Tongue (tissue), 2 donors: ENCODE data around the gene GPR108. TPM values are rescaled to one million over a fixed set of nuclear protein-coding genes. Genes with fewer than 3 reads are reported as not detected.
"Not testable (repeated sequence)": the region's sequence is repeated elsewhere in the genome, so short reads cannot be mapped to it uniquely, and the experiment has no call there.

ENCODE experiments used
- DNase-seq: peaks from one replicate; pipeline ENCODE4 v3.0.0-alpha.2; 2015
- total RNA-seq: library from RNA; depleted of rRNA; stranded (reverse); fragments of >200 nt; gene quantifications from one replicate; pipeline ENCODE4 v1.2.3, GENCODE V29; 2014

GPR108 gene
- 35.2 TPM for total RNA-seq

- peak; percentile 100 for DNase-seq
Observed at GRCh38 chr19:6737284-6737872, at the start of gene GPR108. TSS of gene GPR108 (minus strand) at chr19:6737580. CDS start at chr19:6737576, 4 bp downstream.

DNA sequence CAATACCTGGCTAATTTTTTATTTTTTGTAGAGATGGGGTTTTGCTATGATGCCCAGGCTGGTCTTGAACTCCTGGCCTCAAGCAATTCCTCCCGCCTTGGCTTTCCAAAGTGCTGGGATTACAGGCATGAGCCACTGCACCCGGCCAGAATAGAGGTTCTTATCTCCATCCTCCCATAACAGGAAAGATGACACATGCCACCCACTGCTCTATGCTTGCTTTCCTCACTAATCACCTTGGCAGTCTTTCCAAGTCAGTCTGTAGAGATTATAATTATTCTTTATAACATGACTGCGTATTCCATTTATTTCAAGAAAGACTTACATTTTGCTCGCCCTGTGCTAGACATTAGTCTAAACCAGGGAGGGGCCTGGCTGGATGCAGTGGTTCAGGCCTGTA is 41.8 kb upstream of the GPR108 start:
- no peak for DNase-seq

DNA sequence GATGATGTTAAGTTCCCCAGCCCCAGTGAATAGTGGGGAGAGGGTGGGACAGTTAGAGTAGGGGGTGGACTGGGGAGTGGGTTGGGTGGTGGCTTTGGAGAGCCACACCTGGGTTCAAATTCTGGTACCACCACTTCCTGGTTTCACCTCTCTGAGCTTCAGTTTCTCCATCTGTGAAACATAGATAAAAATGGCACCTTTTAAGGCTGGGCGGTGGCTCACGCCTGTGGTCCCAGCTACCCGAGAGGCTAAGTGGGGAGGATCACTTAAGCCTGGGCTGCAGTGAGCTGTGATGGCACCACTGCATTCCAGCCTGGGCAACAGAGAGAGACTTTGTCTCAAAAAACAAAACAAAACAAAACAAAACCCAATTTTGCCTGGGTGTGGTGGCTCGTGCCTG is 41.0 kb upstream of the GPR108 start:
- DNase-seq: no peak

DNA sequence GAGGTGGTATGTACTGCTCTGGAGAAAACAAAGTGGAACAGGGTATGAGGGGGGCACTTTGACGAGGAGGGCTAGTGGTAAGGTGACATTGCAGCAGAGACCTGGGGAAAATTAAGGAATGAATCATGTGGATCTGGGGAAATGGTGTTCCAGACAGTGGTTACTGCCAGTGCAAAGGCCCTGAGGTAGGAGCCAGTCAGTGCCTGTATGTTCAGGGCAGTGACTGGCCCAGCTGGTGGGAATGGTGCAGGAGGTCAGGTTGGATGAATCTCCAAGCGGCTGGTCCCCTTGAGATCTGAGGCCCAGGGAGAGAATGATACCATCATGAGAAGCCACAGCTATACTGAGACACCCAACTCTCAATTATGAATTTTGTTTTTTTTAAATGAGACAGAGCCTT is 40.1 kb upstream of the GPR108 start:
- DNase-seq: no peak

GRCh38 chr19:6776999-6777398 is 39.6 kb upstream of the GPR108 start:
- no peak for DNase-seq

DNA sequence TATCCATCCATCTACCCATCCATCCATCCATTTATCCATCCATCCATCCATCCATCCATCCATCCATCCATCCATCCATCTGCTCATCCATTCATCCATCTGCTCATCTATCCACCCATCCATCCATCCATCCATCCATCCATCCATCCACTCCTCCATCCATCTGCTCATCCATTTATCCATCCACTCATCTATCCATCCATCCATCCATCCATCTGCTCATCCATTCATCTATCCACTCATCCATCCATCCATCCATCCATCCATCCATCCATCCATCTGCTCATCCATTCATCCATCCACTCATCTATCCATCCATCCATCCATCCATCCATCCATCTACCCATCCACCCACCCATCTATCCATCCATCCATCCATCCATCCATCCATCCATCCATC is 38.7 kb upstream of the GPR108 start:
- DNase-seq: not testable (repeated sequence)

GRCh38 chr19:6774821-6775707 is 37.7 kb upstream of the GPR108 start:
- DNase-seq: no peak

GRCh38 chr19:6773323-6773931 is 36.0 kb upstream of the GPR108 start:
- DNase-seq: no peak

GRCh38 chr19:6772866-6773322 is 35.5 kb upstream of the GPR108 start:
- DNase-seq: no peak

DNA sequence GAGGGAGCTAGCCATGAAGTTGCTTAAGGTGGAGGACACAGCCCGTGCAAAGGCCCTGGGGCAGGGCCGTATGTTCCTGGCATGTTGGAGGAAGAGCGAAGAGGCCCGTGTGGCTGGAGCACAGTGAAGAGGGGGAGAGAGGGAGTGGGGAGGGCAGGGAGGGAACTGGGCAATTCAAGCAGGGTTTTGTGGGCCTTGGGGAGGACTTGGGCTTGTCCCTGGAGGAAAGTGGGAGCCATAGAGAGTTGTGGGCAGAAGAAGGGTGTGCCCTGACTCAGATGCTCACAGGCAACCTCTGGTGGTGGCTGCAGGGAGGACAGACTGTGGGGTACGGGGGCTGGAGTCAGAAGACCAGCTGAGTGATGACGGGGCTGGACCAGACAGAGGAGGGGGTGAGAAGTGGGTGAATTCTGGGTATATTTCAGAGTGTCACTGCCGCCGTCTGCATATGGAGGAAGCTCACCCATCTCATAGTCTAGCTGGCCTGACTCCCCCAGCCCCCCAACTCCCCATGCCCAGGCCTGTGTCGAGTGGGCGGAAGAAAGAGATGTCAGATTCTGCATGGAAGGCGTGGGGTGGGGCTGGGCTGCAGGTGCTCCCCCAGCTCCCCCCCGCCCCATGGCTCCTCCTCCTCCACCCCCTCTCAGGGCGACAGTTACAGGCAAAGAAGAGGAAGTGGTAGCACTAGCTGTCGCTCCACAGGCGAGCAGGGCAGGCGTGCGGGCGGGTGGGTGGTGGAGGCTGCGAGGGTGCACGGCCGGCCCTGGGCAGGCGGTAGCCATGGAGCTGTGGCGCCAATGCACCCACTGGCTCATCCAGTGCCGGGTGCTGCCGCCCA is 34.9 kb upstream of the GPR108 start, which contains the start of gene VAV1:
TSS of gene VAV1 (plus strand) at position 681 of the 838 bp plus-strand sequence. CDS start at position 781, 100 bp downstream.
- DNase-seq: no peak

- DNase-seq: not testable (repeated sequence)
Observed at GRCh38 chr19:6771648-6772027, 34.3 kb upstream of the GPR108 start.

GRCh38 chr19:6769006-6769619 is 31.7 kb upstream of the GPR108 start:
- DNase-seq: no peak

DNA sequence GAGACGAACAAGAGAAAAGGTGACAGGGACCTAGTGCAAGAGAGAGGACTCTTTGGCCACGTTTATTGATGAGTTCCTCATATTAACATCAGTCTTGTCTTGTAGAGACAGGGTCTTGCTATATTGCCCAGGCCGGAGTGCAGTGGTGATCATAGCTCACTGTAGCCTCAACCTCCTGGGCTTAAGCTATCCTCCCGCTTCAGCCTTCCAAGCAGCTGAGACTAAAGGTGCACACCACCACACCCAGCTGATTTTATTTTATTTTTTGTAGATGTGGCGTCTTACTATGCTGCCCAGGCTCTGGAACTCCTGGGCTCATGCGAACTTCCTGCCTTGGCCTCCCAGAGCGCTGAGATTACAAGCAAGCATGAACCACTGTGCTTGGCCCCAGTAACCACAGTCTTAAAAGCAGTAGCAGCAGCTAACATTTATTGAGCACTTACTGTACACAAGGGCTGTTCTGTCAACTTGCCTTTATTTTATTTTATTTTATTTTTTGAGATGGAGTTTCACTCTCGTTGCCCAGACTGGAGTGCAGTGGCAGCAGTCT is 30.9 kb upstream of the GPR108 start:
- no peak for DNase-seq

DNA sequence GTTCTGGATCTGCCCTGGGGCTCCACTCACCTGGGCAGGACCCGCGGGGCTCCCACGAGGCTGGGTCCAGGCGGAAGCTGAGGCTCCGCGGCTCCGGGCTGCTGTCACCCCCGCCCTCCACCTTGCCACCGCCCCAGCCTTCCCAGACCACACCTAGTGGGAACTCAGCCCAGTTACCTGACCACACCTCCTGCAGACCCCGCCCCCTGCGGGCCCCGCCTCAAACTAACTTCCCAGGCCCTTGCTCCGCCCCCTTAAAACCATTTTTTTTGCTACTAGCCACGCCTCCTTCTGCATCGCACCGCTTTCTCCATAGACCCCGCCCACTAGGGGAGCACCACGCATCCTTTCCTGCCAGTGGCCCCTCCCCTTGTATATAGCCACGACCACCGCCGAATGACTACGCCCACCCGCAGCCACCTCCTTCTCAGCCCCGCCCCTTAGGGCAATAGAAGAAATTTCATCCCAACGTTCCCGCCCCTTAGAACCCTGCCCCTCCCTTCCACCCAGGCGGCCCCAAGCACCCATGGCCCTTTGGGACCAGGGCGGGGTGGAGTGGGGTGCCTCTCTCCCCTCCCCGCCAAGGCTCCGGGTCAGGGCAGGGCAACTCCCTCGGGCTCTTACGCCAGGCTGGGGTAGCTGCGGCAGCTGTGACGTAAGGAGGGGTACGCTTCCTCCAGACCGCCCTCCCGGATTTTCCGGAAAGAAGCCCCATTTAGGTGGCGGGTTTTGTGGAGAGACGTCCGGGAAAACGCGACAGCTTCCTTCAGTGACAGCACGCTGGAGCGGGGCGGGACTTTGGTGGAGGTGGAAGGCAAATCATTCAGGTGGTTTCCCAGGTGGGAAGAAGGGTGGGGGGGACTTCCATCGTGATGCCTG is 30.2 kb upstream of the GPR108 start, which contains the start of gene SH2D3A:
TSS of gene SH2D3A (minus strand) at position 79 of the 879 bp plus-strand sequence. CDS start 3,687 bp downstream, outside the sequence.
- peak; percentile 74 for DNase-seq

DNA sequence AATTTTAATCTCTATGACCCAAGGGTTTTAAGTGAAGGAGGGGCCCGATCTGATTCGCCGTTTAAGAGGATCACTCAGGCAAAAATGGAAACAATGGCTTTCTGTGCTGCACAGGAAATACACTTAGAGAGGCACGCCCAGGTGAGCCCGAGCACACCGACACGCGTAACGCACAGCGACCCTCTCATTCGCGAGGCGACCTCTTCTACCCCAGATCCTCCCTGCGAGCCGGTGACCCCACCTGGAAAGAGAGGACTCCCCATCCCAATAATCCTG is 29.6 kb upstream of the GPR108 start:
- DNase-seq: no peak

- no peak for DNase-seq
Observed at GRCh38 chr19:6766357-6767080, 29.1 kb upstream of the GPR108 start.

GRCh38 chr19:6765738-6766356 is 28.5 kb upstream of the GPR108 start:
- peak; percentile 68 for DNase-seq

- not testable (repeated sequence) for DNase-seq
Observed at GRCh38 chr19:6762253-6762797, 24.9 kb upstream of the GPR108 start.
